Ovary (tissue), 9 donors: ENCODE measurements around the gene L1CAM. TPM values are rescaled to one million over a fixed set of nuclear protein-coding genes. Genes with fewer than 3 reads are reported as not detected.

Experiments
- DNase-seq, 5 donors: peaks; one replicate each; pipeline ENCODE4 v3.0.0-alpha.2; 2019 to 2020
- H3K27ac ChIP-seq, 2 donors: fragments of 200-600 bp; one replicate each; pipeline versions ENCODE4 v1.5.1 to v1.8.0; 2019 to 2022
- H3K27me3 ChIP-seq: fragments of 200-600 bp; one replicate; pipeline ENCODE4 v1.8.0; 2022
- H3K36me3 ChIP-seq: fragments of 200-600 bp; sonication (generic); one replicate; pipeline ENCODE4 v1.5.1; 2019
- H3K4me1 ChIP-seq: one replicate; pipeline ENCODE4 v1.8.1; 2013; ENCODE audit warnings: mild to moderate bottlenecking, moderate library complexity; ENCODE audit not compliant: insufficient read depth
- H3K4me3 ChIP-seq: fragments of 200-600 bp; sonication (generic); one replicate; pipeline ENCODE4 v1.5.1; 2017
- H3K9me3 ChIP-seq, 2 donors: fragments of 200-600 bp in 1 of 2; sonication (generic) in 1 of 2; one replicate each; pipeline versions ENCODE4 v1.5.1 to v1.8.1; 2013 to 2019; ENCODE audit warnings: mild to moderate bottlenecking in 1 of 2, moderate library complexity in 1 of 2
- EP300 ChIP-seq: sonication (generic); formaldehyde crosslinking; IDR thresholded peaks from one replicate; pipeline ENCODE4 v1.6.1; 2017; ENCODE audit warnings: antibody characterized with exemption
- POLR2A ChIP-seq: fragments of 450-650 bp; IDR thresholded peaks from one replicate; pipeline ENCODE4 v1.6.1; 2017; ENCODE audit warnings: antibody characterized with exemption, mild to moderate bottlenecking, moderate library complexity
- WGBS, 3 donors: extraction: QIAGEN DNeasy Blood & Tissue Kit in 1 of 3; methylation state at CpG; one replicate each; pipeline versions ENCODE4 v1.1.5 to v1.1.7; 2013 to 2017; 5-methylcytosine and 5-hydroxymethylcytosine counted together
- intact Hi-C, 4 donors: fragments of 100-400 bp; cut with DNase I; formaldehyde crosslinking; loops; one replicate each; pipeline versions ENCODE4 v1.11.0 to v1.15.1; 2022 to 2023
- polyA plus RNA-seq, 2 donors: library from polyadenylated mRNA; stranded (reverse); fragments of 200-250 nt in 1 of 2; fragments of 350-450 nt in 1 of 2; fragmentation: Illumina TruSeq in 1 of 2; extraction: RNeasy Lipid Tissue Mini Kit (QIAGEN cat#74804) in 1 of 2; gene quantifications; one replicate each; pipeline ENCODE4 v1.2.3, GENCODE V29; 2013 to 2014
- total RNA-seq, 7 donors: library from RNA; depleted of rRNA in 2 of 7; stranded (reverse); fragments of >200 nt in 2 of 7; fragmentation: NEBNext Ultra II Directional in 3 of 7; extraction: Animal tissue kit (Norgen Biotek cat#: 25700) in 3 of 7; gene quantifications; one replicate each; pipeline versions ENCODE4 v1.1.0 to v1.2.4, GENCODE V29; 2016 to 2023
- TF ChIP-seq, protein P1 (sequence below), 3 donors: fragments of 450-650 bp in 2 of 3; fragments of 200-600 bp in 1 of 3; IDR thresholded peaks; one replicate each; pipeline versions ENCODE4 v1.5.1 to v1.8.0; 2016 to 2022; ENCODE audit warnings: antibody characterized with exemption in 3 of 3, mild to moderate bottlenecking in 1 of 3
- donor health status: DM: no; HTN: no; CAD: no; lungs with moderate emphysema.
- donor health status: DM: no; HTN: no; CAD: no.
- donor health status: Bipolar disorder and iron deficiency.
- donor health status: DM: yes; HTN: yes; CAD: no.
- donor health status: DM: no; HTN: no; CAD: no.
- donor health status: DM: yes; HTN: yes; CAD: no.

Gene L1CAM
- total and polyA plus RNA-seq, 9 donors = 0.36 to 3.0 (median 0.99) TPM; not detected in 1

- intact Hi-C loops = no loop called here
- H3K4me3 ChIP-seq = no peak overlapping the region
- H3K9me3 ChIP-seq = no peaks in the 10 kb centered on the region
- no peak overlapping the region for H3K27ac ChIP-seq
- TF ChIP-seq EP300 = no peak
- TF ChIP-seq POLR2A = no peak
- TF ChIP-seq, protein P1, sequence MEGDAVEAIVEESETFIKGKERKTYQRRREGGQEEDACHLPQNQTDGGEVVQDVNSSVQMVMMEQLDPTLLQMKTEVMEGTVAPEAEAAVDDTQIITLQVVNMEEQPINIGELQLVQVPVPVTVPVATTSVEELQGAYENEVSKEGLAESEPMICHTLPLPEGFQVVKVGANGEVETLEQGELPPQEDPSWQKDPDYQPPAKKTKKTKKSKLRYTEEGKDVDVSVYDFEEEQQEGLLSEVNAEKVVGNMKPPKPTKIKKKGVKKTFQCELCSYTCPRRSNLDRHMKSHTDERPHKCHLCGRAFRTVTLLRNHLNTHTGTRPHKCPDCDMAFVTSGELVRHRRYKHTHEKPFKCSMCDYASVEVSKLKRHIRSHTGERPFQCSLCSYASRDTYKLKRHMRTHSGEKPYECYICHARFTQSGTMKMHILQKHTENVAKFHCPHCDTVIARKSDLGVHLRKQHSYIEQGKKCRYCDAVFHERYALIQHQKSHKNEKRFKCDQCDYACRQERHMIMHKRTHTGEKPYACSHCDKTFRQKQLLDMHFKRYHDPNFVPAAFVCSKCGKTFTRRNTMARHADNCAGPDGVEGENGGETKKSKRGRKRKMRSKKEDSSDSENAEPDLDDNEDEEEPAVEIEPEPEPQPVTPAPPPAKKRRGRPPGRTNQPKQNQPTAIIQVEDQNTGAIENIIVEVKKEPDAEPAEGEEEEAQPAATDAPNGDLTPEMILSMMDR (IDR thresholded peaks at IDR 0.05) = no peak
- no peaks in the 10 kb centered on the region for H3K4me1 ChIP-seq
- no peak for DNase-seq
- 52 to 58% (median 53%) methylated on average over 12 of the region's 12 CpGs for WGBS, 3 donors
- H3K36me3 ChIP-seq = no peaks in the 10 kb centered on the region
- no peaks in the 10 kb centered on the region for H3K27me3 ChIP-seq
These were observed 6.1 kb downstream of the L1CAM start for GRCh38 chrX:153879741-153880439.

GRCh38 chrX:153878969-153879653 is 6.9 kb downstream of the L1CAM start:
- Histone ChIP-seq H3K4me1 (no peaks in the 10 kb centered on the region), H3K27me3 (no peaks in the 10 kb centered on the region), H3K4me3 (no peak overlapping the region), H3K36me3 (no peaks in the 10 kb centered on the region), H3K9me3 (no peaks in the 10 kb centered on the region), H3K27ac (no peak overlapping the region)
- TF ChIP-seq EP300 = no peak
- TF ChIP-seq, protein P1 (IDR thresholded peaks at IDR 0.05) = no peak
- DNase-seq = no peak
- 12 to 22% (median 18%) methylated on average over 28 of the region's 28 CpGs for WGBS, 3 donors
- intact Hi-C loops = no loop called here

DNA sequence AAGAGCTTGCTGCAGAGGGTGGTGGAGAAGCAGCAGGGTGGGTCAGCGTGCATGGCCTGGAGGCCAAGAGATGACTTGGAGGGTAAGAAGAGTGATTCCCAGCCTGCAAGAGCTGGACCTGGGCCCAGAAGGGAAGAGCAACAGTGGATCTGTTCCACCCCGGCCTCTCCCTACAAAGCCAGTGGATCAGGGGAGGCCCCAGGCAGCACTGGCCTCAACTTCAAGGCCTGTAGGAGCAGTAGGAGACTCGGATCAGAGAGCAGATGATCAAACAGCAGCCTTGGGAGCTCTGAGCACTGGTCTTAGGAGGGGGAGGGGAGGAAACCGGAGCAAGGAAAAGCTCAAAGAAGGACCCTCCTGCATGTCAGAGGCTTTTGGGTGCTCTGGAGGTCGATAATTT is 7.6 kb downstream of the L1CAM start:
- no peak for DNase-seq
- WGBS, 3 donors = 38 to 40% (median 38%) methylated on average over 5 of the region's 5 CpGs
- TF ChIP-seq POLR2A (no peak), EP300 (no peak)
- TF ChIP-seq, protein P1 (IDR thresholded peaks at IDR 0.05) = no peak
- no peak overlapping the region for H3K4me3 ChIP-seq
- H3K9me3 ChIP-seq = no peaks in the 10 kb centered on the region
- intact Hi-C loops = no loop called here
- H3K27ac ChIP-seq = no peak overlapping the region
- H3K36me3 ChIP-seq = no peaks in the 10 kb centered on the region
- H3K4me1 ChIP-seq = no peaks in the 10 kb centered on the region
- no peaks in the 10 kb centered on the region for H3K27me3 ChIP-seq

- DNase-seq = no peak
- 84 to 89% (median 87%) methylated on average over 8 of the region's 8 CpGs for WGBS, 3 donors
- intact Hi-C loops = no loop called here
- H3K4me3 ChIP-seq = no peak overlapping the region
- H3K27me3 ChIP-seq = no peaks in the 10 kb centered on the region
- no peaks in the 10 kb centered on the region for H3K4me1 ChIP-seq
- no peaks in the 10 kb centered on the region for H3K9me3 ChIP-seq
- H3K27ac ChIP-seq = no peak overlapping the region
- TF ChIP-seq, protein P1 (IDR thresholded peaks at IDR 0.05) = no peak
- TF ChIP-seq EP300 (no peak), POLR2A (no peak)
- no peaks in the 10 kb centered on the region for H3K36me3 ChIP-seq
These were observed 8.3 kb downstream of the L1CAM start for GRCh38 chrX:153877571-153878261.
